GM12878 (cell line): ENCODE measurements around the gene OR1J1. TPM values are rescaled to one million over a fixed set of nuclear protein-coding genes. Genes with fewer than 3 reads are reported as not detected.

ENCODE experiments used
- ATAC-seq: fragments of 200-7000 bp; cut with Tn5 transposase; 3 replicates; pipeline ENCODE4 v1.9.1; 2020; ENCODE audit warnings: mild to moderate bottlenecking, moderate library complexity
- BruUV-seq: library from RNA; stranded (reverse); fragments of 400-500 nt; replicated peaks from 2 replicates; lab custom pipeline; 2021; lab: Mats Ljungman, UMichigan
- CTCF ChIA-PET: fragments of 300-600 bp; sonication (Branson Sonifier 250); formaldehyde crosslinking; extraction: SDS; loops from one replicate; lab custom pipeline; 2021; ENCODE audit warnings: inconsistent platforms; lab: Yijun Ruan, JAX
- POLR2A ChIA-PET: fragments of 350-600 bp; formaldehyde crosslinking; extraction: SDS; loops from one replicate; lab custom pipeline; 2021; ENCODE audit warnings: inconsistent platforms; lab: Charles Lee
- RAD21 ChIA-PET: fragments of 300-600 bp; sonication (Branson Sonifier 250); formaldehyde crosslinking; loops from one replicate; lab custom pipeline; 2023; ENCODE audit warnings: antibody characterized with exemption; ENCODE audit not compliant: unreplicated experiment; lab: Charles Lee
- SMC1A ChIA-PET: fragments of 300-600 bp; sonication (Branson Sonifier 250); formaldehyde crosslinking; loops from one replicate; lab custom pipeline; 2023; ENCODE audit not compliant: unreplicated experiment, uncharacterized antibody; lab: Charles Lee
- DNase-seq: peaks from one replicate; pipeline ENCODE4 v3.0.0-alpha.2; 2011; ENCODE audit warnings: low read depth, low spot score
- FAIRE-seq: peaks from 3 replicates; lab custom pipeline; 2011; peaks lifted over from hg19 to GRCh38; lab: Jason Lieb, UNC
- H2AFZ ChIP-seq: 2 replicates; pipeline ENCODE4 v1.6.0; 2011; ENCODE audit warnings: low read depth, low read length, control low read depth; ENCODE audit not compliant: control insufficient read depth
- H3K27ac ChIP-seq: 2 replicates; pipeline ENCODE4 v1.5.1; 2011; ENCODE audit warnings: control low read depth; ENCODE audit not compliant: control insufficient read depth, insufficient read depth
- H3K27me3 ChIP-seq, 2 experiments: replicated peaks in 1 of 2; 2 replicates each; pipeline versions ENCODE4 v1.6.0 to v1.6.1; 2011; ENCODE audit warnings: low read length in 1 of 2; ENCODE audit not compliant: control insufficient read depth in 2 of 2, insufficient read depth in 2 of 2
- H3K36me3 ChIP-seq, 2 experiments: 2 replicates each; pipeline ENCODE4 v1.5.1; 2011; ENCODE audit warnings: low read length in 1 of 2; ENCODE audit not compliant: control insufficient read depth in 2 of 2, insufficient read depth in 2 of 2
- H3K4me1 ChIP-seq: 2 replicates; pipeline ENCODE4 v1.6.1; 2011; ENCODE audit warnings: mild to moderate bottlenecking, low read length, moderate library complexity, mixed read lengths; ENCODE audit not compliant: control insufficient read depth, insufficient read depth
- H3K4me2 ChIP-seq: 2 replicates; pipeline ENCODE4 v1.6.0; 2011; ENCODE audit warnings: control low read depth; ENCODE audit not compliant: control insufficient read depth, insufficient read depth
- H3K4me3 ChIP-seq: fragments of 200-600 bp; sonication (generic); 2 replicates; pipeline ENCODE4 v1.5.1; 2016
- H3K79me2 ChIP-seq: 2 replicates; pipeline ENCODE4 v1.6.0; 2011; ENCODE audit warnings: low read length; ENCODE audit not compliant: control insufficient read depth, insufficient read depth
- H3K9ac ChIP-seq: 2 replicates; pipeline ENCODE4 v1.8.0; 2011; ENCODE audit warnings: low read length, control low read depth, mixed read lengths; ENCODE audit not compliant: control insufficient read depth, insufficient read depth
- H3K9me3 ChIP-seq: replicated peaks from 3 replicates; pipeline ENCODE4 v1.5.1; 2011; ENCODE audit warnings: mild to moderate bottlenecking, low read length; ENCODE audit not compliant: control insufficient read depth, insufficient read depth
- H4K20me1 ChIP-seq: 2 replicates; pipeline ENCODE4 v1.6.0; 2011; ENCODE audit not compliant: control insufficient read depth, insufficient read depth
- ATF2 ChIP-seq: IDR thresholded peaks from 2 replicates; pipeline ENCODE4 v1.6.1; 2012; ENCODE audit warnings: low read length, inconsistent platforms
- ATF7 ChIP-seq: fragments of 450-650 bp; IDR thresholded peaks from 2 replicates; pipeline ENCODE4 v1.6.1; 2016; ENCODE audit warnings: low read depth, mild to moderate bottlenecking
- BCL3 ChIP-seq: IDR thresholded peaks from 2 replicates; pipeline ENCODE4 v1.6.1; 2011; ENCODE audit warnings: borderline replicate concordance, low read depth, mild to moderate bottlenecking, moderate library complexity, low read length; ENCODE audit not compliant: insufficient read depth, poor library complexity, severe bottlenecking
- CHD1 ChIP-seq: IDR thresholded peaks from 2 replicates; pipeline ENCODE4 v1.6.1; 2012; ENCODE audit warnings: low read depth, low read length, improper control_type of control experiment
- CREM ChIP-seq: IDR thresholded peaks from 2 replicates; pipeline ENCODE4 v1.6.1; 2014; ENCODE audit warnings: antibody characterized with exemption, low read depth
- EZH2 ChIP-seq: IDR thresholded peaks from 2 replicates; pipeline ENCODE4 v1.6.1; 2012; ENCODE audit warnings: low read depth, mild to moderate bottlenecking, control low read depth, inconsistent platforms, low read length, borderline replicate concordance; ENCODE audit not compliant: control insufficient read depth
- IRF5 ChIP-seq: fragments of 450-650 bp; IDR thresholded peaks from 2 replicates; pipeline ENCODE4 v1.6.1; 2017; ENCODE audit warnings: borderline replicate concordance
- MEF2B ChIP-seq: fragments of 450-650 bp; IDR thresholded peaks from 2 replicates; pipeline ENCODE4 v1.6.1; 2018; ENCODE audit warnings: mild to moderate bottlenecking, moderate library complexity; ENCODE audit not compliant: partially characterized antibody, poor library complexity, severe bottlenecking
- NR2C2 ChIP-seq: IDR thresholded peaks from 2 replicates; pipeline ENCODE4 v1.6.1; 2011; ENCODE audit warnings: borderline replicate concordance, low read depth; ENCODE audit not compliant: control insufficient read depth, insufficient read length
- RAD21 ChIP-seq: IDR thresholded peaks from 2 replicates; pipeline ENCODE4 v1.6.1; 2011; ENCODE audit warnings: mild to moderate bottlenecking, low read depth, low read length, moderate library complexity; ENCODE audit not compliant: insufficient read depth
- RCOR1 ChIP-seq: conservative IDR thresholded peaks from 2 replicates; pipeline ENCODE4 v1.6.1; 2012; ENCODE audit warnings: low read depth, low read length, improper control_type of control experiment
- SMC3 ChIP-seq: IDR thresholded peaks from 2 replicates; pipeline ENCODE4 v1.6.1; 2011; ENCODE audit warnings: low read length, improper control_type of control experiment, borderline replicate concordance
- SREBF1 ChIP-seq: IDR thresholded peaks from 2 replicates; pipeline ENCODE4 v1.6.1; 2012; ENCODE audit warnings: mild to moderate bottlenecking, low read length
- YY1 ChIP-seq: IDR thresholded peaks from 2 replicates; pipeline ENCODE4 v1.6.1; 2011; ENCODE audit warnings: low read depth, mild to moderate bottlenecking, low read length
- ZNF384 ChIP-seq: IDR thresholded peaks from 2 replicates; pipeline ENCODE4 v1.6.1; 2012; ENCODE audit warnings: low read depth, mild to moderate bottlenecking, low read length, improper control_type of control experiment, borderline replicate concordance
- WGBS: methylation state at CpG from one replicate; pipeline ENCODE4 v1.1.6; 2016; ENCODE audit warnings: low lambda C conversion rate; ENCODE audit not compliant: insufficient replicate concordance, insufficient coverage; ENCODE audit errors: missing lambda C conversion rate; 5-methylcytosine and 5-hydroxymethylcytosine counted together
- in situ Hi-C: fragments of 300-500 bp; cut with MboI; formaldehyde crosslinking; loops from 9 replicates; pipeline ENCODE4 v1.14.3; 2018; ENCODE audit warnings: mixed read lengths
- intact Hi-C: fragments of 100-400 bp; cut with micrococcal nuclease; formaldehyde crosslinking; loops from one replicate; pipeline ENCODE4 v1.14.2; 2022; ENCODE audit not compliant: unreplicated experiment
- polyA plus RNA-seq, 11 experiments: library from polyadenylated mRNA; depleted of rRNA in 4 of 11; unstranded in 6 of 11; stranded (reverse) in 5 of 11; fragments of >200 nt; fragmentation: Nextera tagmentation in 4 of 11; fragmentation: Illumina TruSeq in 1 of 11; extraction: Ambion mirVana in 4 of 11; extraction: Trizol in 1 of 11; gene quantifications; 1 replicate in 1 of 11; 2 replicates in 10 of 11; pipeline versions ENCODE4 v1.2.1 to v1.2.3, GENCODE V29; 2011 to 2016; ENCODE audit warnings: inconsistent platforms in 2 of 11, missing spikeins in 2 of 11, low read depth in 1 of 11
- total RNA-seq, 4 experiments: library from RNA; depleted of rRNA in 3 of 4; stranded (reverse); fragments of >200 nt in 3 of 4; fragmentation: Illumina TruSeq in 1 of 4; extraction: Trizol in 1 of 4; gene quantifications; 2 replicates each; pipeline versions ENCODE4 v1.2.1 to v1.2.3, GENCODE V29; 2013 to 2021

Gene OR1J1
- total and polyA plus RNA-seq, 10 of the 15 experiments (the other 5 are each of a cell fraction or from before 2014, with no cell fraction given): 0.07 TPM; not detected in 9

GRCh38 chr9:122464633-122465567, 12.8 kb downstream of the OR1J1 start:
- peak; percentile 84 for FAIRE-seq
- TF ChIP-seq BCL3 (no peak), SREBF1 (no peak), SMC3 (peak; percentile 75), IRF5 (no peak), ZNF384 (peak; percentile 73), CREM (no peak), ATF7 (peak; percentile 49), NR2C2 (no peak), CHD1 (no peak), ATF2 (peak; percentile 27; the same call in 1 of the 2 replicates), MEF2B (peak; percentile 10), RCOR1 (no peak), RAD21 (peak; percentile 77), YY1 (peak; percentile 61), EZH2 (no peak)

More at GRCh38 chr9:122464633-122465567, 12.8 kb downstream of the OR1J1 start:
- H3K36me3 ChIP-seq: no peaks in the 10 kb centered on the region
- H3K9ac ChIP-seq: no peak overlapping the region
- WGBS: 13% methylated on average over 10 of the region's 10 CpGs
- peak overlapping the region; percentile 36 for H2AFZ ChIP-seq
- POLR2A ChIA-PET: no interaction called here
- SMC1A ChIA-PET: interaction anchor here (0.6 to 4.7 kb wide), 9 partner anchors 10 to 884 kb away, joined by 3 to 63 read pairs (median 3); no protein-coding TSS in a partner anchor
- no TSS peak for BruUV-seq
- in situ Hi-C loops: loop anchor here (5.0 to 10.0 kb wide), 3 partner anchors 347 to 890 kb away; partner anchors contain the start of gene CRB2
- CTCF ChIA-PET: interaction anchor here (0.6 to 4.2 kb wide), 27 partner anchors 10 to 881 kb away, joined by 3 to 81 read pairs (median 5); partner anchors contain the start of gene OR1J1
- DNase-seq (peak; percentile 45), ATAC-seq (peak; percentile 84)
- H3K4me2 ChIP-seq: peak overlapping the region; percentile 9
- H3K4me3 ChIP-seq: peak overlapping the region; percentile 54; the same call in 1 of the 2 replicates
- H4K20me1 ChIP-seq: no peaks in the 10 kb centered on the region
- no peaks in the 10 kb centered on the region; a peak in 1 of 4 replicates for H3K27me3 ChIP-seq
- H3K27ac ChIP-seq: peak overlapping the region; percentile 4; the same call in 1 of the 2 replicates
- no peaks in the 10 kb centered on the region for H3K79me2 ChIP-seq
- RAD21 ChIA-PET: interaction anchor here (0.6 to 1.6 kb wide), 5 partner anchors 10 to 885 kb away, joined by 3 to 10 read pairs (median 5); no protein-coding TSS in a partner anchor
- no peaks in the 10 kb centered on the region for H3K9me3 ChIP-seq
- intact Hi-C loops: loop anchor here (1.0 to 10.0 kb wide), 2 partner anchors 345 to 530 kb away; no protein-coding TSS in a partner anchor
- H3K4me1 ChIP-seq: no peaks in the 10 kb centered on the region
